Stimulated activated CD8-positive, alpha-beta memory T cell treated with anti-CD3 and anti-CD28 coated beads, Interleukin-4, amount 100 ng/mL, for 4 hours (primary cell): Measurements from ENCODE around the gene ERBB4.

Source experiments
- DNase-seq, 2 donors: peaks; one replicate each; pipeline ENCODE4 v3.0.0-alpha.2; 2020; ENCODE audit warnings: low read depth in 2 of 2, low spot score in 1 of 2

ERBB4 gene

GRCh38 chr2:211373203-211373602, 1165.4 kb downstream of the ERBB4 start:
- no peak for DNase-seq

- no peak for DNase-seq
These were observed 1167.1 kb downstream of the ERBB4 start for GRCh38 chr2:211371465-211371864.

GRCh38 chr2:211368467-211368866, 1170.1 kb downstream of the ERBB4 start:
- no peak for DNase-seq

- no peak for DNase-seq
These were observed 1170.9 kb downstream of the ERBB4 start for GRCh38 chr2:211367711-211368110.

GRCh38 chr2:211367293-211367692, 1171.3 kb downstream of the ERBB4 start:
- no peak for DNase-seq

- no peak for DNase-seq
These were observed 1173.7 kb downstream of the ERBB4 start for GRCh38 chr2:211364911-211365310.

- DNase-seq = no peak
These were observed 1177.2 kb downstream of the ERBB4 start for GRCh38 chr2:211361383-211361782.

GRCh38 chr2:211359347-211359746, 1179.3 kb downstream of the ERBB4 start:
- DNase-seq = no peak

GRCh38 chr2:211358504-211358903, 1180.1 kb downstream of the ERBB4 start:
- DNase-seq = no peak

- no peak for DNase-seq
These were observed 1184.1 kb downstream of the ERBB4 start for GRCh38 chr2:211354481-211354880.

- DNase-seq = no peak
These were observed 1186.6 kb downstream of the ERBB4 start for GRCh38 chr2:211351987-211352386.

GRCh38 chr2:211349031-211349430, 1189.6 kb downstream of the ERBB4 start:
- DNase-seq = no peak

GRCh38 chr2:211347328-211347727, 1191.3 kb downstream of the ERBB4 start:
- no peak for DNase-seq

- no peak for DNase-seq
These were observed 1194.3 kb downstream of the ERBB4 start for GRCh38 chr2:211344289-211344688.

- DNase-seq = no peak
These were observed 1205.2 kb downstream of the ERBB4 start for GRCh38 chr2:211333377-211333776.

GRCh38 chr2:211331736-211332135, 1206.9 kb downstream of the ERBB4 start:
- no peak for DNase-seq

GRCh38 chr2:211329882-211330281, 1208.7 kb downstream of the ERBB4 start:
- DNase-seq = no peak

GRCh38 chr2:211329421-211329820, 1209.2 kb downstream of the ERBB4 start:
- DNase-seq = no peak

- DNase-seq = no peak
These were observed 1210.5 kb downstream of the ERBB4 start for GRCh38 chr2:211328126-211328525.
